ENCODE results near the gene CKB.
"Not testable (repeated sequence)": the region's sequence is repeated elsewhere in the genome, so short reads cannot be mapped to it uniquely, and the experiment has no call there.

The CKB gene

DNA sequence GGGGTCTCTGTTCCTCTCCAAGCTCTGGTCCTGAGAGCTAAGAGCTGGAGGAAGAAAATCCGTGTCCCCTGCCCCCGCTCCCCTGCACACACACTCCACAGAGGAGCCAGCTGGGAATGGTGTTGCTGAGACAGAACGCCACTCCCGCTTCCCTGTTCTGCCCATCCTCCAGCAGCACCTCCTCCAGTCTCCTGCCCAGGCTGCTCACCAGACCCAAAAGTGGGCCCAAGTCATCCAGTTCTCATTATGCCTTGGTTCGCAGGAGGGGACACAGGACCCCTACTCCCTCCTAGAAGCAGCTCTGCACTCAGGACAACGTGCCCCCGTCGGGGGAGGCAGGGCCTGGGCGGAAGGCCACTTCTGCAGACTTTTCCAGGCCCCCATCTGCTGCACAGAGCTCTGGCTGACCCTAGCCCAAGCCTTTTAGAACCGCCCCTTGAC lies 5.5 kb upstream of the CKB start:
- in situ Hi-C loops (cut with MboI; ENCODE audit: low sequenced_read_pairs) = no loop called here

DNA sequence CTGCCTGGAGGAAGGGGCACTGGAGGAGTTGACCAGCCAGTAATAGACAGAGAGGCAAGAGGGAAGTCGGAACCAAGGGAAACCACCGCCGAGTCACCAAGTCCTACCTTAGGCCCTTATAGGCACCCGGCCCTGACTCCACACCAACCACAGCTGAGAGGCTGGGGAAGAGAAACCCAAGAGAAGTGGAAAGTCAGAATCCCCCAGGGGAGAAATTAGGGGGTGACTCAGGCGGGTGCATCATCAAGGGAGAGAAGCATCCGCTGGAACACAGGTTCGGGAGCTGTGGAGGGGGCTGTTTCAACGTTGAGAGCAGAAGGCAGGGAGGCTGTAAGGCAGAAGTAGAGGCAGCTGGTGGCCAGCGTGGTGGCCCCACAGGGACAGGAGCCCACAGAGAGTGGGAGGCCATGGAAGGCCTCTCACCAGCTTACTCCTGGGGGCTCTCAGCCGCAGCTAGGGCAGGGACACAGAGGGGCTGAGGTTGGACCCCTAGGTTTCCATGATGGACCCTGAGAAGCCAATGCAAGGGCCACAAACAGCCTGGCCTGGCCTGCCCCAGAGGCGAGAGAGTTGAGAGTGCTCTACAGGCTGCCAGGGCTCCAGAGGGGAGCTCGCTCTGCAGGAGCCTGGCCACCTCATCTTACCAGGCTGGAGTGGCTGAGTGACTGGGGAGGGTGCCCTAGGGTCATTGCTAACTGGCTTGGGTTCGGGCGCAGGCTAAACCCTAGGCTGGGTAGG lies 4.9 kb upstream of the CKB start:
- in situ Hi-C loops (cut with MboI; ENCODE audit: low sequenced_read_pairs) = no loop called here

DNA sequence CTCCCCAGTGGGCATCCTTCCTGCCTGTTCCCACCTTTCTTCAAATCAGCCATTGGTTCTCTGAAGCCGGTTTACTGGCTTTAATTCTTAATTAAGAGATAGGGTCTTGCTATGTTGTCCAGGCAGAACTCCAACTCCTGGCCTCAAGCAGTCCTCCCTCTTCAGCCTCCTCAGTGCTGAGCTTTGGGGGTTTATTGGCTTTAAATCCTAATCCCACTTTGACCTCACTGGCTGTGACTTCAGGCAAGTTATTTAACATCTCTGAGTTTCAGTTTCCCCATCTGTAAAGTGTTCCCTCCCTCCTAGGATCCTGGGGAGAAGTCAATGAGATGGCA lies 4.3 kb upstream of the CKB start:
- in situ Hi-C loops (cut with MboI; ENCODE audit: low sequenced_read_pairs) = no loop called here

DNA sequence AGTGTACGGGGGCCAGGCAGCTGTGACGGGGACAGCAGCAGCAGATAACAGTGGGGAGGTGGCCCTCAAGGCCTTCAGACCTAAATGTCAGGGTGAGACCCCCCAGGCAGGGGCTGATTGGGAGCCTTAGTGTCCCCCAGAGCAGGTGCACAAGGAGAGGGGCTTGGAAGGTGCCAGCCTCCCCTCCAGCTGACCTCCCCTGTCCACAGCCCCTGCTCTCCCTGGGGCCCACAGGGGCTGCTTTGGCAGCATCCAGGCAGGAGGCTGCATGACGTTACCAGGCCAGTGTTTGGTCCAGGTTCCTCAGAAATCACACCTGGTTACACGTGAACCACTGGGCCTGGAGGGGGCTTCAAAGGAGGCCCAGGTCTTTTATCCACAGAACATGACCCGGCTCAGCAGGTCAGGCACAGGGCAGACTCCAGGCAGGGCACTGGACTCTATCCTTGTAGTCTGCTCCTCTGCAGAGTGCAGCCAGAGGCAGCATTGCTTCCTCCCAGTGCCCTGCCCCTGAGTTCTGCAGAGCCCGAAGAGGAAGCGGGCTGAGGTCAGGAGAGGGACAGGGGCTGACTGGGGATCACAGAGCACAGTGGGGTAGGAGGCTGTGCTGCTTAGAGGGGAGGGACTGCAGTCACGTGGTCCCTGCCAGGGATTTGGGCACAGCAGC lies 3.8 kb upstream of the CKB start:
- in situ Hi-C loops (cut with MboI; ENCODE audit: low sequenced_read_pairs) = no loop called here

DNA sequence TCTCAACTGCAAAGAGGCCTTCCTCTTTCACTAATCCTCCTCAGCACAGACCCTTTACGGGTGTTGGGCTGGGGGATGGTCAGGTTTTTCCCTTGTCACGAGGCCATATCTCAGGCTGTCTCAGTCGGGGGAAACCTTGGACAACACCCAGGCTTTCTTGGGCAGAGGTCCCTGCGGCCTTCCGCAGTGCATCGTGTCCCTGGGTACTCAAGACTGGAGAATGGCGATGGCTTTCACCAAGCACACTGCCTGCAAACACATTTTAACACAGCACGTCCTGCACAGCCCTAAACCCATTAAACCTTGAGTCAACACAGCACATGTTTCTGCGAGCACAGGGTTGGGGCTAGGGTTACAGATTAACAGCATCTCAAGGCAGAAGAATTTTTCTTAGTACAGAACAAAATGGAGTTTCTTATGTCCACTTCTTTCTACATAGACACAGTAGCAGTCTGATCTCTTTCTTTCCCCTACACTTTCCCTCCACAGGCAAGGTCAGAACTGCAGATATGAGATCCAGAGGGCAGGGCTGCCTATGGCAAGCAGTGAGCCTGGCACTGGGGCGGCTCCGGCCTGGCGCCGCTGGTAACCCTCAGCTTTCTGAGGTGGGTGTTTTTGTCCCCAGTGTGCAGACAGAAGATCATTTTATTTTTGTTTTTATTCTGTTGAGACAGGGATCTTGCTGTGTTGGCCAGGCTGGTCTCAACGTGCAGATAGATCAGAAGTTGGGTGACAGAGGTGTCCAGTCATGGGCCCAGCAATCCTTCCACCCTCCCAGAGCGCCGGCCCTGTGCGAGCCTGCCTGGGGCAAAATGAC lies 3.0 kb upstream of the CKB start:
- in situ Hi-C loops (cut with MboI; ENCODE audit: low sequenced_read_pairs) = not testable (repeated sequence)

DNA sequence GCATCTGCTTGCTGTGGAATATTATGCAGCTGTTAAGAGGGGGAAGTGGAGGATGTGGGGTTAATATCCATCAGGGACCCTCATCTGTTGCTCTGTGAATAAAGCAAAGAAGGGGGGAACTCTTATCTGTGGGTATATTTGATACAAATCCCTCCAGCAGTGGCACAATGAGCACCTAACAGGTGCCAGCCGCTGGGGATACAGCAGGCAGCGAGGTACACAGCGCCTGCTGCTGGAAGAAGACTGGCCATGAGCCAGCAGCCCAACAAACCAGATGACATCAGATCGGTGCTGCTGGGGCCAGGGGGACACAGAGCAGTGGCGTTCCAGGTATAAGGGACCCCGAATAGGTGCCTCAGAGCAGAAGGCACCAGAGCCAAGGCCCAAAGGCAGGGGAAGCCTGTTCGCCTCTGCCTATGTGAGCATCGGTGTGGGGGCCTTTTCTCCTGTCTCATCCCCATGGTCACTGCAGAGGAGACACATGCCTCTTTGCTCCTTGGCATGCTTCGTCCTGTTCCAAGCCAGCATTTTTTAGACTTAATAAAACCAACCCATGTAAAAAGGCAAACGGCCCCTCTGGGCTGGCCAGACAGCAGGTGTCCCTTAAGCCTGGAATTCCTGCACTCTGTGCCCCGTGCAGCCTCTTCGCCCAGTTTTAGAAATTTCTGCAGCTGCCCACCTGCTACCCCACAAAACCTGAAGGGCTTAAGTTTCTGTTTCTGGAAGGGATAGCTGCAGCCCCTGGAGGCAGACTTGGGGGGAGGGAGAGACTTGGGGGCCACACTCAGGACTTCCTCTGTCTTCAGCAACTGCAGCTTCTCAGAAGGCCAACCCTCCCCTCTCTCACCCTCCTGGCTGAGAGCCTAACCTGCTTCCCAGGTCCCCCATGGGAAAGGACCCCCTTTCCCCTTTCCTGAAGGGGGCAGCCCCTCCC lies 1.6 kb upstream of the CKB start:
- in situ Hi-C loops (cut with MboI; ENCODE audit: low sequenced_read_pairs) = no loop called here

DNA sequence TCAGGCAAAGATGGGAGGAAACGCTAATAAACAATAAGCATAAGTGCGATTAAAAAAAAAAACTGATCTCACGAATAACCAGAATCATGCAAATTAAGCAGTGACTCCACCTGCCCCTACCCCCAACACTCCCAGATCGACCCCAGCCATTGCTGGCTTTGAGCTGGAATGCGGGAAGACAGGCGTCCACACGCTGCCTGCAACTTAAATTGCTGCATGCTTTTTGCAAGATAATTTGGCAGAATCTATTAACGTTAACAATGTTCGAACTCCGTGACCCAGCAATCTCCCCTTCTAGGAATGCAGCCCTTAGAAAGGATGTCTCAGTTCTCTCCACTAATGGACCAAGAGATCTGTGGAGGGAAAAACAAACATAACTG lies 935 bp upstream of the CKB start:
- in situ Hi-C loops (cut with MboI; ENCODE audit: low sequenced_read_pairs) = no loop called here

DNA sequence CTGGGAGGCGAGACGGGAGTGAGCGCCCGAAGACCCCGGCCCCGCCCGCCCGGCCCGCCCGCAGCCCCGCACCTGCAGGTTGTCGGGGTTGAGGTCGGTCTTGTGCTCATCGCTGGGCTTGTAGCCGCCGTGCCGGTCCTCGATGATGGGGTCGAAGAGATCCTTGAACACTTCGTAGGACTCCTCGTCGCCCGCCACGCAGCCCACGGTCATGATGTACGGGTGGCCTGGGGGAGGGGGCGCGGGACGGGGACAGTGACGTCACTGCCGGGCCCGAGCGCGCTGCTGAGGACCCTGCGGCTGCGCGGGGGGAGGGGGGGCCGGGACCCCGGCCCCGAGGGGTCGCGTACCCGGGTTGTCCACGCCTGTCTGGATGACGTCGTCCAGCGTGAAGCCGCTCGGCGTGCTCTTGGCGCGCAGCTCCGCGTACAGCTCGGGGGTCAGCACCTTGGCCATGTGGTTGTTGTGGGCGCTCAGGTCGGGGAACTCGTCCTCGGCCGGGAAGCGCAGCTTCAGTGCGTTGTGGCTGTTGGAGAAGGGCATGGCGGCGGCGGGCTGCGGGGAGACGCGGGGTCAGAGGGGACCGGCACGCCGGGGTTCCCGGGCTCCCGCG lies 573 bp downstream of the CKB start:
- in situ Hi-C loops (cut with MboI; ENCODE audit: low sequenced_read_pairs) = no loop called here

DNA sequence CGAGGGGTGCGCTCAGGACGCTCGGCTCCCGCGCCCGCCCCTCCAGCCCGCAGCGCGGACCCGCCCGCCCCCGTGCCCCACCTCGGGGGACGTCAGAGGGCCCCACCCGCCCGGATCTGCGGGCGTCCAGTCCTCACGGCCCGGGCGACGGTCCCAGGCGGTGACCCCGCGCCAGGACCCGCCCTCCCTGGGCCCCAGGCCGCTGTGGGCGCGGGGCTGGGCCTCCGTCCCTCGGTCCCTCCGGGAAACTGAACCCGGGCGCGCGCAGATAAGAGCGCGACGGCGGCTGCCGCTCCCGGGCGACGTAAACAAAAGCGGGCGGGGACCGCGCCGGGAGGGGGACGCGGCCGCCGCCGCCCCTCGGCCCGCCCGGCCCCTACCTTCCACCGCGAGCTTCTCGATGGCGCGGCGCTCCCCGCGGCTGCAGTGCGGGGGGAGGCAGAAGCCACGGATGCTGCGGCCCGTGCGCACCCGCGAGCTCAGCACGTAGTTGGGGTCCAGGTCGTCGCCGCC lies 1.1 kb downstream of the CKB start:
- in situ Hi-C loops (cut with MboI; ENCODE audit: low sequenced_read_pairs) = no loop called here

DNA sequence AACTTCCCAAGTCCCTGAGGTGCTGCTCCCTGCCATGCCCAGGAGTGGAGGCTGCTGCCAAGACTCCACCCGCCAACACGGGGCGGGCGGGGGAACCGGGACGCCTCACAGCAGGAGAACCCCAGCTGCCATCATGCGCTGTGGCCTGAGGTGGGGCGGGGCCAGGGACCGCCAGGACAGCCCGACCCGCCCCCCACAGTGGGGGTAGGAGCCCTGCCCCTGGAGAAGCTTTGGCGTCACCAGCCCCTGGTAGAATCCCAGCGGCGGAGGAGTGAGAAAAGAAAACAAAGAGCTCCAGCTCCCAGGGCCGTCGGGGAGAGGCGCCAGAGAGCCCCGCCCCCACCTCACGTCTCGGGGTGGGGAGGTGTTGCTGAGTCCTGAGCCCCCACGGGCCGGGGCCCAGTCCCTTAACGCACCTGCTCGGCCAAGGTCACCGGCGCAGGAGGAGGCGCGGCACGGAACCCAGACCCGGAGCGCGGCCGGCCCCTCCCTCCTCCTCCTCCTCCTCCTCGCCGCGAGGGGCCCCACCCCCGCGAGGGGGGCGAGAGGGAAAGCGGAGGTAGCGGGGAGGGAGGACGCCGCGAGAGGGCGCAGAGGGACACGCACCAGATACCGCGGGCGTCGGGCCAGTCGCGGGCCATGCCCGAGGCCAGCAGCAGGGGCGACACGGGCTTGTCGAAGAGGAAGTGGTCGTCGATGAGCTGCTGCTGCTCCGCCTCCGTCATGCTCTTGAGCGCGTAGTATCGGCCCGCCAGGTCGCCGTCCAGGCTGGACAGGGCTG lies 1.8 kb downstream of the CKB start:
- in situ Hi-C loops (cut with MboI; ENCODE audit: low sequenced_read_pairs) = no loop called here

DNA sequence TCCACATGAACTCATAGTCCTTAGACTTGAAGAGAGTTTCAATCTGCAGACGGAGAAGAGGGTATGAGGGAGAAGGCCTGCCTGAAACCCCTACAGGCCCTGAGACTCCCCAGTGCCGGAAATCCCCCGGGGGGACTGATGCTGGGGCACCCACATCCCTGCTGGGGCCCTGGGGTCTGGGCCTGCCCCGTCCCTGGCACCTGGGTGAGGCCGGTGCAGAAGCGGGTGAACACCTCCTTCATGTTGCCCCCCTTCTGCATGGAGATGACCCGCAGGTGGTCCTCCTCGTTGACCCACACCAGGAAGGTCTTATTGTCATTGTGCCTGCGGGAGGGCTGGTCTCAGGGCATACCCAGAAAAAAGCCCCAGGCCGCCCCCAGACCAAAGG lies 2.4 kb downstream of the CKB start:
- in situ Hi-C loops (cut with MboI; ENCODE audit: low sequenced_read_pairs) = no loop called here

DNA sequence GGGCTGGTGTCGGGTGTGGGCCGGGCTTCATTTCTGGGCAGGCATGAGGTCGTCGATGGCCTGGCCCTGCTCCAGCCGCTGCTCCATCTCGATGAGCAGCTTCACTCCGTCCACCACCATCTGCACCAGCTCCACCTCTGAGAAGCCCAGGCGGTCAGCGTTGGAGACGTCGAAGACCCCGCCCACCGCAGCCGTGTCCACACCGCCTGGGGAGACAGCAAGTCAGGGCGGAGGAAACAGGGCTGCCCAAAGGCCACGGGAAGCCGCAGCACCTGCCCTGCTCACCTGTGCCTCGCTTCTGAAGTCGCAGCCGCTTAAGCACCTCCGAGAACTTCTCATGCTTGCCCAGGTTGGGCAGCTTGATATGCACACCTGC lies 2.8 kb downstream of the CKB start:
- in situ Hi-C loops (cut with MboI; ENCODE audit: low sequenced_read_pairs) = no loop called here

DNA sequence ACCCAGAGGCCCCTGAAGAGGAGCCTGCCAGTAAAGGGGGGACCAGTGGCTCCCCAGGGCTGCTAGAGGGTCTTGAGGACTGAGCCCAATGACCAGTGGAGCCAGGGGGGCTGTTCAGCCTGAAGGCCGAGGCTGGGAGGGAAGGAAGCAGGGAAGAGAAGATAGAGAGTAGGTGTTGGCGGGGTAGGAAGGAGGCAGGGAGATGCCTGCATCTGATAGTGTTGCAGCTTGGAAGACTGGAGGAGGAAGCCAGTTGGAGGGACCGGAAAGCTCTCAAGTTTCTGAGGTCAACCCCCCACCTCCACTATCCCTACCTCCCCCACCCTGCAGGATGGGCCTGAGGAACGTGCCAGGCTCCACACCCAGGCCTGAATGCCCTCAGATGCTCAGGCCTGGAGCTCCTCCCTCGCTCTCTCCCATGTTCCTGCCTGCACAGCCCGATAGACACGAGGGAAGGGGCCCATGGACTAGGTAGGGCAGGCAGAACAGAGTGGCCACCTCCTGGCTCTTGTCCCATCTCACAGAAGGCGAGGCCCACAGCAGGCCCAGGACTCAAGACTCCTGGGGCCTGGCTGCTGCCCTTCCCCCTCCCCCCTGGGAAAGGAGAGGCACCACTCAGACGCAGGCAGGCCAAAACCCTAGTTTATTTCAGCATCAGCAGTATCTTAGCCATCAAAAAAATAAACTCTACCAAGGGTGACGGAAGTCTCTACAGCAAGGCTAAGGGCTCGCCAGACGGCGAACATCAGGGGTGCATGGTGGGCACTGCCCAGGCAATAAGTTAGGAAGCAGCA lies 3.4 kb downstream of the CKB start:
- in situ Hi-C loops (cut with MboI; ENCODE audit: low sequenced_read_pairs) = no loop called here

DNA sequence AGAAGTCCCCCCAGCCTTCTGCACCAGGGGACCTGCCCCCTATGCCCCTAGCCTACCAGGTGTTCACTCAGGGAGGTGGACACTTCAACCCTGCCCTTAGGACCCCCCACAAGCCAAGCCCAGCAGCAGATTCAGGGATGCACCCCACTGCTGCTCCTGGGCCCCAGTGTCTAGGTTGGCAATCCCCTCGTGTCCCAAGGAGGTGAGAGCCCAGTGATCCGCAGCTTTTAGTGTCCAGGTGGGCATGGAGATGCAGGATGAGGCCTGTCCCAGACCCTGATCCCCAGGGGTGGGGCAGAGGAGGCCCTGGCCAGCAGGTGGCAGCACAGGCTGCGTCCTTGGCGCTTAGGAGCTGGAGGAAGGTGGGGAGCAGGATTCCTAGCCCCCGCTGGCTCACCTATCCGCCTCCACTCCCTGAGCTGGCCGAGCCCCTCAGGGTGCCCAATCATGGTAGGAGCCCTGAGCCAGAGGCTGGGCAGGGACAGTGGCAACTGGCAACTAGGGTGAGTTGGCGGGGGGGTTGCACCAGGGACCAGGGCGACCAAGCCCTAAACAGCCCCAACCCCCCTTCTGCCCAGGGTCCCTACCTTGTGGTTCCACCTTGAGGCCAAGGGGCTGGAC lies 4.1 kb downstream of the CKB start:
- in situ Hi-C loops (cut with MboI; ENCODE audit: low sequenced_read_pairs) = no loop called here

DNA sequence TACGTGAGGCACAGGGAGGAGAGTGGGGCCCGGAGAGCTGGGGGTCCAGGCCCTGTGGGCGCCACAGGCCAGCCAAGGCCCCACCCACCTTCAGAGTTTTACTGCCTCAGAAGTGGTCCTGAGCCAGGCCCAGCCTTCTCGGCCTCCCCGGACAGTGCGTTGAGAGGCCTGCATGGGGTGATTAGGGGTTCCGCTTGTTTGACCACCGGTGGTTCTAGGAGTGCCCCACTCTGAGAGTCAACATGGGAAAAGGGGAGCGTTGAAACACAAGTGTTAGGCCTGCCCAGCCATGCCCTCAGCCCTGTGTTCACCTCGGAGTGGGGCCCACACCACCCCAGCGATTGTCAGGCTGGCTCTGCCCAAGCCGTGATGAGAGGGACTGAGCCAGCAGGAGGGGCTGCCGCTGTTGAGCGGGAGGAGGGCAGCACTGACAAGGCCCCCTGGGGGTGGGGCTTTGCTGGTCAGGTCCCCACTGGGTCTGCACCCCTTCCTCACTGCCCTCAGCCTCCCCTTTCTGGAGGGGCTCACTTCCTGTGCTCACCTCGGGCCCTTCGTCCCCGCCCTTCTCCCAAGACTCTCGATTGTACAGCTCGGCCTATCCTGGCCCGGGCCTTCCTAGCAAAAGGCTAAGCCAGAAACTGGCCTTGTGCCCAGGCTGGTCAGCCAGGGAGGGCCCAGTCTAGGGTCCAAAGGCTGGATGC lies 4.8 kb downstream of the CKB start:
- in situ Hi-C loops (cut with MboI; ENCODE audit: low sequenced_read_pairs) = no loop called here

DNA sequence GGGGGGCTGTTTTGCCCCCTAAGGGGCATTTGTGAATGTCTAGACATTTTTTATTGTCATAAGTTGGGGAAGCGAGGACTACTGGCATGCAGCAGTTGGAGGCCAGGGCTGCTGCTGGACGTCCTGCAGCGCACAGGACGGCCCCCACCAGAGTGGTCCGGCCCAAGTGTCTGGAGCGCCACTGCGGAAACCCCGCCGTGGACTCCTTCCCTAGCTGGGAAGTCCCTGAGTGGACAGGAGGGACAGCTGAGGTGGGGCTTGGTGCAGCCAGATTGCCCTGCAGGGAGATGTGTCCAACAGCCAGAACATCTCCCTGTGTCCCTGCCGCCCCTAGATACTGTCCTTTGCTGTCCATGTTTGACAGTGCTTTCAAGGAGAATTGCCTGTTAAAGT lies 5.5 kb downstream of the CKB start:
- in situ Hi-C loops (cut with MboI; ENCODE audit: low sequenced_read_pairs) = no loop called here

DNA sequence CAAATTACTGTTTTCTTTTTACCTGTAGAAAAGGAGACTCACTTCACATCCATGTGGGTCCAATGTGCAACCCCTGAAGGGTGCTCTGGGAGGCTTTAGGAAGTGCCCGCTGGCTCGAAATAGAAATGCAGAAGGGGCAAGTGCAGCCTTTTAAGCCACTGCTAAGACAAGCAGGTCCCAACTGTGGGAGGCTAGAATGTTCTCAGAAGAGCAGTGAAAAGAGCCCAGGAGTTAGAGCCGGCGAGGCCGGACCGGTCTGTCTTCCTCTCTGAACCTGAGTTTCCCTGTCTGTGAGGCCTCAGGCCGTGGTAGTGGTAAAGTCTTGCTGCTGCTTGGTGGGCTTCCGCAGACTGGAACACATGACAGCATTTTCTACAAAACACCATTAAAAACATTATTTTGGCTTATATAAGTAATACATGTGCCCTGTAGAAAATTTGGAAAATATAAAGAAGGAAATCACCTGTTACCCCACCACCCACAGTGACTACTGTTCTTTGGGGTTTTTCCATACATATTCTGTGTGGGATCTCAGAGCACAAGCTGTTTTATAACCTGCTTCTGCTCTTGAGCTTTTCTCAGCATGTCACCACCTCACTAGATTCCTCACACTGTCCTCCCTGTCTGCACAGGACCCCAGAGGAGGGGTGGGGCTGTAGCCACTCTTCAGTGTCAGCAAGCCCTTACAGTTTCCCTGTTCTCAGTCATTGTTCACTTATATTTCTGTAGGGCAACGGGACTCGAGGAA lies 6.0 kb downstream of the CKB start:
- in situ Hi-C loops (cut with MboI; ENCODE audit: low sequenced_read_pairs) = no loop called here

Measured in hTERT RPE-1 (cell line).